Measurements from ENCODE around the gene ADAMTS14. TPM values are rescaled to one million over a fixed set of nuclear protein-coding genes. Genes with fewer than 3 reads are reported as not detected.

The ADAMTS14 gene
- total RNA-seq, 1 experiment from 2014 or later: 10.1 TPM

- DNase-seq (ENCODE audit: low read depth): no peak
Measured at GRCh38 chr10:70692043-70692603, 19.8 kb downstream of the ADAMTS14 start.

- DNase-seq (ENCODE audit: low read depth): peak; percentile 100
Measured at GRCh38 chr10:70693619-70694335, 21.5 kb downstream of the ADAMTS14 start.

- DNase-seq (ENCODE audit: low read depth): peak; percentile 95
Measured at GRCh38 chr10:70694418-70695141, 22.3 kb downstream of the ADAMTS14 start.

DNA sequence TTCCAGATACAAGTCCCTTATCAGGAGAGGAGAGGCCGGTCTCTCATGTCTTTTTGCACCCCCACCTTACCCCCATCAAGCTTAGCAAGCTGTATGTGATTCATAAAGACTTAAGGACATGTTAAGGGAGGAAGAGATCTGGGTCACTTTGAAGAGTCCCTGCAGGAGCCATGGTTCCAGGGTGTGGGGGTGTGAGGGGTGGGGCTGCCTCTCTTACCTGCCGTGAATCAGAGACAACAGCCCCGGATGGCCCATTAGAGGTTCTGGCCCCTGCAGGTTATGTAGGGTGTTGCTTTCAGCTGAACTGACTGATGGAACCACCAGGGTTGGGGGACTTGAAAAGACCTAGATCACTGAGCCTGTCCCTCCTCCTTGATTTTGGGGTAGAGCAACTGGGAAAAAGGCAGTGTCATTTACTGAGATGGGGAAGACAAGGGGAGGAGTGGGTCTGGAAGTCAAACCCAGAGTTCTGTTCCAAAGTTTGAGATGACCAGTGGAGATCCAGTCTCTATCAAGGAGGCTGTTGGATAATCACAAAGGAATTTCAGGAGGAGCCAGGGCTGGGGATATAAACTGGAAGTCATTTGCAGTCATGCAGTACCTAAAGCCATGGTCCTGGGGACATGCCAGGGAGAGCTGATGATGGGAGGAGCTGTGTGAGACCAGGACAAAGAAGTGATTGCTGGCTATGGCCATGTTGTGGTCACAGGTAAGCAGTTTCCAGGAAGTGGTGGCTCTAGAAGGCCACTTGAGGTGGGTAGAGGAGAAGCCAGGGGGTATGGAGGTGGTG is 23.1 kb downstream of the ADAMTS14 start:
- DNase-seq (ENCODE audit: low read depth): peak; percentile 78

- DNase-seq (ENCODE audit: low read depth): no peak
Measured at GRCh38 chr10:70698211-70698610, 25.9 kb downstream of the ADAMTS14 start.

- DNase-seq (ENCODE audit: low read depth): no peak
Measured at GRCh38 chr10:70699063-70699658, 26.9 kb downstream of the ADAMTS14 start.

GRCh38 chr10:70699659-70700174 is 27.4 kb downstream of the ADAMTS14 start:
- peak; percentile 97 for DNase-seq (ENCODE audit: low read depth)

- DNase-seq (ENCODE audit: low read depth): no peak
Measured at GRCh38 chr10:70702190-70702763, 30.0 kb downstream of the ADAMTS14 start.

DNA sequence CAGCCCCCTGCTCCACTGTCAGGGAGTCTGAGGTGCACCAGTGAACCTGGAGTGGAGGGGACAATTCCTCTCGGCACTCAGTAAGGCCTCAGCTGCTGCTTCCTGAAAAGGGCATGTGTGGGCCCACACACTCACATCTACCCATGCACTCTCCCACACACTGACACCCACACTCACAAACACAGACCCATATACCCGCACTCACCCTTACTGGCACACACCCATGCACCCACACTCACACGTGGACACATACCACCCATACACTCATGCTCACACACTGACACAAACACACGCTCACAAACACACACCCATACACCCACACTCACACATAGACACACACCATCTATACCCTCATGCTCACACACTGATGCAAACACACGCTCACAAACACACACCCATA is 31.9 kb downstream of the ADAMTS14 start:
- no peak for DNase-seq (ENCODE audit: low read depth)

GRCh38 chr10:70705121-70705861 is 33.0 kb downstream of the ADAMTS14 start:
- no peak for DNase-seq (ENCODE audit: low read depth)

DNA sequence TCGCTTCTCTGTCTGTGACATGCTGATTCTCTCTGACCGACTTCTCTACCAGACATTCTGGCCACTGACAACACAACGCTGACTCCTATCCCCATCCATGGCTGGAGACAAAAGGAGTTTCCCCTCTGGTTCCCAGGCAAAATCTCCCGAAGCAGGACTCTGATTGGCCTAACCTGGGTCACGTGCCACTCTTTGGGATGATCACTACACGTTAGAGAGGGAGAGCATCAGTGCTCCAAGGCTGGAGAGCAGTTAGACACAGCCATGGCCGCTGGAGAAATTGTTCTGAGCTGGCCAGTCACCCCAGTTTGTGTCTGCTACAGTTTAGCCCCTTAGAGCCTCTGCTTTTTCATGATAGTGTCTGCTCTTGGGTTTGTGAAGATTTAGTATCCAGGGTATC is 38.9 kb downstream of the ADAMTS14 start:
- DNase-seq (ENCODE audit: low read depth): no peak

DNA sequence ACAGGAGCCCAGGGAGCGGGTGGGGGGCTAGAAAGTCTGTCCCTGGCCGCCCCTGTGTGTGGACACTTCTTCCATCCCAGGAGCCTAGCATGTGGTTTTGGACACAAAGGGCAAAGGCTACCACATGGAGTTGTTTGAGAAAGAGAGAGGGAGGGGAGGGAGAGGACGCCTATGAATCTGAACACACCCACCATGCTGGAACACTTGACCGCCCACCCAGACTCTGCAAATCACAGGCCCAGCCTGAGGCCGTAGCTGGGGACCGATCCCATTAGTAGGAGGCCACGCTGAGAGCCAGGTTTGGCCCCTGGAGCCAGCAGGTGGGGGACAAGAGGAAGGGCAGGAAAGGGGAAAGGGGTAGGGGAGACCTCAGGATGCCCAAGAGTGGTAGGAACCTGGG is 39.6 kb downstream of the ADAMTS14 start:
- DNase-seq (ENCODE audit: low read depth): no peak

GRCh38 chr10:70714245-70714644 is 41.9 kb downstream of the ADAMTS14 start:
- DNase-seq (ENCODE audit: low read depth): no peak

- DNase-seq (ENCODE audit: low read depth): peak; percentile 77
Measured at GRCh38 chr10:70714951-70715350, 42.6 kb downstream of the ADAMTS14 start.

DNA sequence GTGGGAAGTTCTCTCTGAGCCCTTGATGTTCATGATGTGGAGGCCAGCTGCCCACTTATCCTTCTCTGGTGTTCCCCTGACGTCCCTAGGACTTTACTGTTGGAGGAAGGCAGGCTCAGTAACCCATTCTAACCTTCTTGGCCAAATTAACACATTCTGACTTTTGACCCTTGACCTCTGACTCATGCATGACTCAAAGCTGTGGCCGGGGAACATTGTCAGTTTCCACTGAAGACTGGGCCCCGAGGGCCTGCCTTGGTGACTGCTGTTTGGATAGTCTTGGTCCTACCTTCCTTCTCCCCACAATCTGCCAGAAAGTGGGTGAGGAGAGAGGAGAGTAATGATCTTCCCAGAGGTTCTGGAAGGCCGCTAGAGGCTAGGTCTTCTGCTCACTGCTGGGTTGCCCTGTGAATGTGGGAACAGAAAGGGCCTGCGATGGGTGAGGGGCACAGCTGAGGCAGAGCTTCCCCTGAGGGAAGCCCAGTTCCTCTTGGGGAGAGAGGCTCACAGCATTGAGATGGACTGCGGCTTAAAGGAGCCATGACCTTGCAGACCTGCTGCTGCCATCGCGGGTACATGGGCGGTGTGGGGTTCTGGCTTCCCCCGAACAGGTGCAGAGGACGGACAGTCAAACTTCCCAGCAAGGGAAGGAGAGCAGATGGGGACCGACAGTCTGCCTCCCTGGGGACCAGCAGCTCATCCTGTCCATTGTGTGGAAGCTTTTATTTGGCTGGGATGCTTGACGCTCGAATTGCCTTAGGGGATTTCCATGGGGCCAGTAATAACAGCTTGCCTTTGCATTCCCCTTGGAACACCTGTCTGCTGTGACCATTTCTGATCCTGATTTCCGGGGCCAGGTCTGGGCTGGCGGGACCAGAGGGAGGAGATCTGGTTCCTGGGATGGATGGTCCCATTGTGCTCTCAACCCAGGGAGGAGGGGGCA is 43.8 kb downstream of the ADAMTS14 start:
- DNase-seq (ENCODE audit: low read depth): peak; percentile 93

- peak; percentile 76 for DNase-seq (ENCODE audit: low read depth)
Measured at GRCh38 chr10:70722820-70723424, 50.6 kb downstream of the ADAMTS14 start.

DNA sequence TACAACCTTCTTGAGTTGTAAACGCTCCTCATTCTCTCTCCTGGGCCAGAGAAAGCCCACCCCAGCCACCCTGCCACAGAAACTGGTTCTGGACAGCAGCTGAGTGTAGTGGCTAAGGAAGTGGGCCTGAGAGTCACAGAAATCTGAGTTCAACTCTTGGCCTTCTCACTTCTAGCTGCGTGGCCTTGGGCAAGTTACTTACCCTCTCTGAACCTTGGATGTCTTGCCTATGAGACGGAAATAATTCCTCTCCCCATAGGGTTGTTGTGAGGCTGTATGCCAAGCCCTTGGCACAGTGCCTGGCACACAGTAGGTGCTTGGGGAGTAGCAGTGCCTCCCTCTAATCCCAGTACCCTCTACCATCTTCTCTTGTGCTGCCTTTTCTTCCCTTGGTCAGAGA is 51.5 kb downstream of the ADAMTS14 start:
- DNase-seq (ENCODE audit: low read depth): no peak

DNA sequence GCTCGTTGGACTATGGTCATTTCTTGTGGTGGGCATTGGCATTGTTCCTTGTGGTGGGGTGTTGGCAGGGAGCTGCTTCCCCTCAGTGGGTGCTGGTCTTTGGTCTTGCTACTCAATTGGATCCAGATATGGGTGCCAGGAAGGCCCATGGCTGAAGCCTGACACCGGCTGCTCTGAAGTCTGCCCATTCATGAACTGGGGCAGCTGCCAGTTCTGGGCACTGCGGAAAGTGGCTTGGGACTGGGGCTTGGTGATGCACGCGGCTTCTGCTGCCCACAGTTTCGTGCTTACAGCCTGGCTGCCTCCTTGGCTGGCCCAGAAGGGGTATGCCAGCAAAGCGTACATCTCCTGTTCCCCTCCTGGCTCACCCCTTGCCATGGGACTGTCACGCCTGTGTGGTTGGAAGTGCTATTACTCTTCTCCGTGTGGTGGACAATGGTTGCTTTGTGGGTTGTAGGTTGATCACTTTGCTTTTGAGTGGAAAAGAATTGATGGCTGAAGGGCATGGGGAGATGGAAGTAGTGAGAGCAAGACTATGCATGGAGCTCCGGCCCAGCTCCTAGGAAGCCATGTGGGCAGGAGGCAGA is 54.7 kb downstream of the ADAMTS14 start:
- peak; percentile 40 for DNase-seq (ENCODE audit: low read depth)

All from RPMI7951 (cell line).